ENCODE data around the gene SHC2. TPM values are rescaled to one million over a fixed set of nuclear protein-coding genes. Genes with fewer than 3 reads are reported as not detected.
A peak's percentile ranks its signal among the peaks of the same experiment; 100 is the strongest.

SHC2 gene
- total and polyA plus RNA-seq, 2 of the 8 experiments (the other 6 are each of a cell fraction or from before 2014, with no cell fraction given) = 4.4 to 7.3 TPM

GRCh38 chr19:383922-384798 lies 76.7 kb downstream of the SHC2 start (continued):
- TF ChIP-seq BRCA1 (IDR thresholded peaks at IDR 0.05; ENCODE audit: low read depth, low read length) = no peak; the same call in 1 of the 2 replicates
- TF ChIP-seq SP4 (IDR thresholded peaks at IDR 0.05; ENCODE audit: low read length) = no peak
- TF ChIP-seq CREB1 (IDR thresholded peaks at IDR 0.05) = 0 out of 2 replicates have a peak, but pooled peaks have one; percentile 12
- TF ChIP-seq ZNF274 (IDR thresholded peaks at IDR 0.05; ENCODE audit: borderline replicate concordance, extremely low read depth, low read length) = no peak
- no peak for TF ChIP-seq ATF2 (IDR thresholded peaks at IDR 0.05; ENCODE audit: low read length)
- no peak for TF ChIP-seq POLR2AphosphoS5 (IDR thresholded peaks at IDR 0.05; ENCODE audit: low read depth, low read length)
- peak; percentile 36 for TF ChIP-seq TAF7 (optimal IDR thresholded peaks at IDR 0.05; ENCODE audit: borderline replicate concordance, low read depth, low read length)
- TF ChIP-seq TAF1 (IDR thresholded peaks at IDR 0.05; ENCODE audit: low read depth, low read length) = no peak
- no peak for TF ChIP-seq BACH1 (IDR thresholded peaks at IDR 0.05; ENCODE audit: low read length)
- TF ChIP-seq SIX5 (IDR thresholded peaks at IDR 0.05; ENCODE audit: low read depth, low read length) = no peak

Measured in H1 (cell line).